Uterus (tissue), 2 donors: Measurements from ENCODE around the gene RBM46.

Experiments
- CTCF ChIP-seq, 4 experiments: fragments of 200-600 bp in 2 of 4; fragments of 450-650 bp in 2 of 4; sonication (generic) in 2 of 4; IDR thresholded peaks; one replicate each; pipeline ENCODE4 v1.5.1; 2016 to 2019; ENCODE audit warnings: antibody characterized with exemption in 4 of 4, mild to moderate bottlenecking in 2 of 4, moderate library complexity in 1 of 4
- POLR2A ChIP-seq, 2 donors: fragments of 450-650 bp; IDR thresholded peaks; one replicate each; pipeline ENCODE4 v1.6.1; 2016; ENCODE audit warnings: antibody characterized with exemption in 2 of 2, mild to moderate bottlenecking in 1 of 2, moderate library complexity in 1 of 2

- TF ChIP-seq POLR2A (IDR thresholded peaks at IDR 0.05) (no peak), CTCF (IDR thresholded peaks at IDR 0.05) (no peak)
These were observed 37.2 kb downstream of the RBM46 start for GRCh38 chr4:154818230-154818629.
